Testis (tissue), 2 donors: ENCODE measurements around the gene RAB11FIP3.

Experiments used
- CTCF ChIP-seq, 3 experiments: fragments of 450-650 bp in 2 of 3; fragments of 200-600 bp in 1 of 3; sonication (generic) in 1 of 3; IDR thresholded peaks; one replicate each; pipeline ENCODE4 v1.5.1; 2016 to 2019; ENCODE audit warnings: antibody characterized with exemption in 3 of 3, mild to moderate bottlenecking in 2 of 3, moderate library complexity in 1 of 3
- POLR2A ChIP-seq: fragments of 450-650 bp; IDR thresholded peaks from one replicate; pipeline ENCODE4 v1.6.1; 2017; ENCODE audit warnings: antibody characterized with exemption, mild to moderate bottlenecking, moderate library complexity

GRCh38 chr16:398561-399339 lies 26.7 kb upstream of the RAB11FIP3 start:
- TF ChIP-seq CTCF (IDR thresholded peaks at IDR 0.05) = no peak
- no peak for TF ChIP-seq POLR2A
